Measurements from ENCODE around the gene CTAGE6.
"Not testable (repeated sequence)": the region's sequence is repeated elsewhere in the genome, so short reads cannot be mapped to it uniquely, and the experiment has no call there.

Gene CTAGE6, protein sequence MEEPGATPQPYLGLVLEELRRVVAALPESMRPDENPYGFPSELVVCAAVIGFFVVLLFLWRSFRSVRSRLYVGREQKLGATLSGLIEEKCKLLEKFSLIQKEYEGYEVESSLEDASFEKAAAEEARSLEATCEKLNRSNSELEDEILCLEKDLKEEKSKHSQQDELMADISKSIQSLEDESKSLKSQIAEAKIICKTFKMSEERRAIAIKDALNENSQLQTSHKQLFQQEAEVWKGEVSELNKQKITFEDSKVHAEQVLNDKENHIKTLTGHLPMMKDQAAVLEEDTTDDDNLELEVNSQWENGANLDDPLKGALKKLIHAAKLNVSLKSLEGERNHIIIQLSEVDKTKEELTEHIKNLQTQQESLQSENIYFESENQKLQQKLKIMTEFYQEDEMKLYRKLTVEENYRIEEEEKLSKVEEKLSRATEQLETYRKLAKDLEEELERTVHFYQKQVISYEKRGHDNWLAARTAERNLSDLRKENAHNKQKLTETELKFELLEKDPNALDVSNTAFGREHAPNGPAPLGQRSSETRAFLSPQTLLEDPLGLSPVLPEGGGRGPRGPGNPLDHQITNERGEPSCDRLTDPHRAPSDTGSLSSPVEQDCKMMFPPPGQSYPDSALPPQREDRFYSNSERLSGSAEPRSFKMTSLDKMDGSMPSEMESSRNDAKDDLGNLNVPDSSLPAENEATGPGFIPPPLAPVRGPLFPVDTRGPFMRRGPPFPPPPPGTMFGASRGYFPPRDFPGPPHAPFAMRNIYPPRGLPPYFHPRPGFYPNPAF

DNA sequence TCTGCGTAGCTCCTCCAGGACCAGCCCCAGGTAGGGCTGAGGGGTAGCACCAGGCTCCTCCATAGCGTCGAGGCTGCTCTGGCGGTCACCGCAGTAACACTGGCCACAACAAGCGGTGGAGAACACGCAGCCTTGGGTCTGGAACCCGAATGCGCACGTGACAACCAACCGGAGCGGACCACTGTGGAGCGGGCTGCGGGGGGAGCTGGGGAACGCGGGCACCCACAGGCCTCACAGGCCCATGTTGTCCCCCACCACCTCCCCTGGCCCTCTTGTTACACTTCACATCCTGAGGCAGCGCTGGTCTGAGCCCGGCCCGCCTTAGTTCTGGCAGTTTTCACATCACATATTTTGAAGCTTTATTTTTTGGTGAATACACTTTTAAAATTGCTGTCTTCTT, at the start of gene CTAGE6:
Gene CTAGE6, minus strand, starts transcription at position 101 of the 400 bp plus-strand sequence. Its CDS starts 38 bp downstream, at position 63.
- DNase-seq, result not testable (repeated sequence)

DNA sequence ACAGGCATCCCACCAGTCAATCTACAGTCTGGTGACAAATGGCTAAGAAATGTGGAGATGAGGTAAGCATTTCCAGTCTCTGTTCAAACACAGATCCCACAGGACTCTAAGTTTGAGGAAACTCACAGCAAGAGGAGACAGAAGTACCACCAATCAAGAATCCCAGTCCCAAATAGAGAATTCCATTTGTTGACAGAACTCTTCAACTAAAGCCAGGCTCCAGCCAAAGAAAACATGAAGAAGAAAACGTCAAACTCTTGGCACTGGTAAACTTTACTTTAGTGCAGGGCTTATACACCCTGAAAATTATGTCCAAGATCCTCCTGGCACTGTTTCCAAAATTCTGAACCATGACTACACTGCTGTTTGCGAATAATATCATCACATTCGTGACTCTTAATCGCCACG, 49.2 kb upstream of the CTAGE6 start:
- not testable (repeated sequence) for DNase-seq

DNA sequence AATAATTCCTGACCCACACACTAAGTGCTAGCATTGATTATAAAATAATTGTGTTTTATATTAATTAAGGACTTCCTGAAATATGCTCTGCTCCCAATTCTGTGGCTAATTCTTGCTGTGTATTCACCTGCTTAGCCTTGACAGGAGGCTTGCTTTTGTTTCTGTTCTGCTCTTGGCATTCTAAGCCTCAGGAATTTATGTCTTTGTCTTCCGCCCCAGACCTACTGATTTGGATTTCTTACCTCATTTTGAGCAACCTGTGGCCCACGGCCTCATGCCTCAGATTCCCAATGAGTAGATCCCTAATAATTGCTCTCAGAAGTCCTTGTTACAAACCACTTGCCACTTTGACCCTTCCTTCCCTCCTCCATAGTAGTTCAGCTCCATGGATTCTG, 40.4 kb upstream of the CTAGE6 start:
- DNase-seq, result not testable (repeated sequence)

DNA sequence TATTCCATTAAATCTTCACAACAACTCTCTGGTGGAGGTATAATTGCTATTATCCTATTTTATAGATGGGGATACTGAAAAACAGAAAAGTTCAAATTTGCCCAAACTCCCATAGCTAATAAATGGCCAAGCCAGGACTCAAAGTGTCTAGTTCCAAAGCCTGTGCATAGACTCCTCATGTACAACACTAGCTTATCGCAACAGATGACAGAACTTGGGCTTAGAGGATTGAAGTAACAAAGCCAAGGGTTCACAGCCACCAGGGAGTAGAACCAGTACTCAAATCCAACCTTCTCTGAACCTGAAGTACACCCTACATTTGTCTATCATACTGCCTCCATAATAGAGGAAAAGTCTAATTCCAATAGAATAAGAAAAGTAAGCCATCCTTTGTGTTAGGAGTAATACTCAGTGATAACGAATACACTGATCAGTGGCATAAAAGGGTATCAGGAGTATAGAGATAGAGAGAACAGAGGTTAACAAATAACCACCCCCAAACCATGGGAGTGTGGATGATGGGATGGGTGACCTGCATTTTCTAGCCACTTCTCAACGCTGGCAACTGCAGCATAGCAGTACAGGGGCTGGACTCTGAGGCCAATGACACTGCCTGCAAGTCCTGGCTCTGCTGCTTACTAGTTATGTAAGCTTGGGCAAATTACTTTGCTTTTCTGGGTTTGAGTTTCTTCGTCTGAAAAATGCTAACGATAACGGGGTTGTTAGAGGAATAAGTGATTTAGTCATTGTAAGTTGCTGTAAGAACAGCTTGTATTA, 39.8 kb upstream of the CTAGE6 start:
- DNase-seq, result not testable (repeated sequence)

- DNase-seq, result not testable (repeated sequence)
These were observed 38.2 kb upstream of the CTAGE6 start for GRCh38 chr7:143795653-143796052.

DNA sequence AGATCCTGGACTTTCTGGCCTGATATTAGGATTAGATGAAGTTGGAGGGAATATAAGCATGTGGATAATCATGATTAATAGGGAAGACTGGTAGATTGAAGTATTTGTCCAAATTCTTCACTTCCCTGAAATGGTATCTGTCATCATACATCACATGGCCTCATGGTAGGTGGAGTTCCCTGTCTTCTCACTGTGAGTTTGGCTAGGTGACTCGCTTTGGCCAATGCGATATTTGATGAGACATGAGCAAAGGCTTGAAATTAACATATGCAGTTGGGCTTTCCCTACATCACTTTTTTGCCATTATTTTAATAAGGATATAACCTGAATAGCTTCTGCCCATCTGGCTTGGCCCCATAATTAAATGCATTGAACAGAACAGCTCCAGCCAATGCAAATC, 35.1 kb upstream of the CTAGE6 start:
- not testable (repeated sequence) for DNase-seq

DNA sequence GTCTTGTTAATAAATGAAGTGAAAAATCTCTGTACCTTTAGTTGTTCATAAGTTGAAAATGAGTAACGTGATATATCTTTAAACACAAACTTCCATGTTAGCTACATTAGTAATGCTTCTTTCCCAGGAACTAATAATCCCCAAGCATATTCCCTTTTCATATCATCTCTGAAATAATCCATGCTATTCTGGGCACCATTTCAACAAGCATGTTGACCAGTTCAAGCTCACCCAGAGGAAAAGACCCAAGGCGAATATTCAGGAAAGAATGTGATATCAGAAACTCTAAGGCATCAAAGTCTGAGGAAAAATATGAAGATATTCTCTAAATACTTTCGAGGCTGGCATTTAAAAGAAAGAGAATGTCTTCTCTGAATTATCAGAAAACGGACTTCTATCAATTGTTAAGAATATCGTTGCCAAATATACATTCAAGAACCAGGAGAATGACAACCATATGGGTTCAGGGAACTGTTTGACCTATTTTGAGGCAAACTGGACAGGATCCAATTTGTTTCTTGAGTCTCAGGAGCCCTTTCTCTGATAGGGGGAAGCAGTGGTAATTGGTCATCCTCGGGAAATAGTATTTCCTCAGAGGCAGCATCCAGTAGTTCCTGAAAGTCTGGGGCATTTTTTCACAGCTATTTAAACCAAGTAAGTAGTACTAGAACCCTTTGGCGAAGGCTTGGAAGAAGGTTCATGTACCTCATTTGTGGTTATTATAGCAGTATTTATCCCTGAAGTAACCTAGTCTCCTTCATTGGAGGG, 28.1 kb upstream of the CTAGE6 start:
- not testable (repeated sequence) for DNase-seq

DNA sequence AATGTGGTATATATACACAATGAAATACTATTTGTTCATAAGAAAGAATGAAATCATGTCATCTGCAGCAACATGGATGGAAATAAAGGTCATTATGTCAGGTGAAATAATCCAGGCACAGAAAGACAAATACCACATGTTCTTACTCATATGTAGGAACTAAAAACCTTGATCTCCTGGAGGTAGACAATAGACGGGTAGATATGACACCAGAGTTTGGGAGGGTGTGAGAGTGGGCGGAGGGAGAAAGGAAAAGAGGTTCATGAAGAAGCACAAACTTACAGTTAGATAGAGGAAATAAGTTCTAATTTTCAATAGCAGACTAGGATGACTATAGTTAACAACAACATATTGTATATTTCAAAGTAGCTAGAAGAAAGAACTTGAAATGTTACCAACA, 22.1 kb upstream of the CTAGE6 start:
- DNase-seq, result not testable (repeated sequence)

GRCh38 chr7:143772738-143773468, 15.4 kb upstream of the CTAGE6 start:
- not testable (repeated sequence) for DNase-seq

- not testable (repeated sequence) for DNase-seq
These were observed 10.0 kb upstream of the CTAGE6 start for GRCh38 chr7:143767531-143767930.

GRCh38 chr7:143765678-143766077, 8.2 kb upstream of the CTAGE6 start:
- DNase-seq, result not testable (repeated sequence)

DNA sequence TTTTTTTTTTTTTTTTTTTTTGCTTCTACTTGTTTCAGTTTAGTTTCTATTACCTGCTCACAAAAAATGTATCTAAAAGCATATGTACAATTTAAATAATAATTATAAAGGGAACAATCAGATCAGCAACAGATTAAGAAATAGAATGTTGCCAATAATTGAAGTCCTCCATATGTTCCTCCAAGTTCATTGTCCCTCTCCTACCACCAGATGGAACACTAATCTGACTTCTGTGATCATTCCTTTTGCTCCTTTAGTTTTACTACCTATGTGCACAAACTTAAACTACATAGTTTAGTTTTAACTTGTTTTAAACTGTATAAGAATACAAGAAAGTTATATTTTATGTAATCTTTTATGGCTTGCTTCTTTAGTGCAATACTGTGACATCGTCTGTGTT, 5.6 kb upstream of the CTAGE6 start:
- not testable (repeated sequence) for DNase-seq

- not testable (repeated sequence) for DNase-seq
These were observed 12.2 kb downstream of the CTAGE6 start for GRCh38 chr7:143745340-143745739.

DNA sequence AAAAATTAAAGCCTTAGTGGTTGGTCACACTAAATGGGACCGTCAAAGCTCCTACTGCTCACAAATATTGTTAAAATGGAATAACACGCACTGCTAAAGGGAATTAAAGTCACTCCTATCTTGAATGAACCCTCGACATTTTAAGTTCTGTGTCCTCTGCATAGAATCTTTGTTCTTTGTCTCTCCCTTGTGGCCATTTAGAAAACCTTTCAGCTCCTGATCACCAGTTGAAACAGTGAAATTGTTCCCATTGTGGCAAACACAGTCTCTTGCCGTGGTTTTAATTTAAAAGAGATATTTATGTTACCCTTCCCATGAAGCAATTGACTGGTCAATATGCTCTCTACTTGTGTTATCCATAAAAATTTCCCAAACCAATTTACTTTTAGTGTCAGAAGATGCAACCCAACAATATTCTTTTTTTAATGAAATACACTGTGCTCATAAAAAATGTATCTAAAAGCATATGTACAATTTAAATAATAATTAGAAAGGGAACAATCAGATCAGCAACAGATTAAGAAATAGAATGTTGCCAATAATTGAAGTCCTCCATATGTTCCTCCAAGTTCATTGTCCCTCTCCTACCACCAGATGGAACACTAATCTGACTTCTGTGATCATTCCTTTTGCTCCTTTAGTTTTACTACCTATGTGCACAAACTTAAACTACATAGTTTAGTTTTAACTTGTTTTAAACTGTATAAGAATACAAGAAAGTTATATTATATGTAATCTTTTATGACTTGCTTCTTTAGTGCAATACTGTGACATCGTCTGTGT, 20.3 kb downstream of the CTAGE6 start:
- DNase-seq, result peak; percentile 0

GRCh38 chr7:143735962-143736361, 21.5 kb downstream of the CTAGE6 start:
- DNase-seq, result no peak

GRCh38 chr7:143733876-143734275, 23.6 kb downstream of the CTAGE6 start:
- DNase-seq, result no peak

DNA sequence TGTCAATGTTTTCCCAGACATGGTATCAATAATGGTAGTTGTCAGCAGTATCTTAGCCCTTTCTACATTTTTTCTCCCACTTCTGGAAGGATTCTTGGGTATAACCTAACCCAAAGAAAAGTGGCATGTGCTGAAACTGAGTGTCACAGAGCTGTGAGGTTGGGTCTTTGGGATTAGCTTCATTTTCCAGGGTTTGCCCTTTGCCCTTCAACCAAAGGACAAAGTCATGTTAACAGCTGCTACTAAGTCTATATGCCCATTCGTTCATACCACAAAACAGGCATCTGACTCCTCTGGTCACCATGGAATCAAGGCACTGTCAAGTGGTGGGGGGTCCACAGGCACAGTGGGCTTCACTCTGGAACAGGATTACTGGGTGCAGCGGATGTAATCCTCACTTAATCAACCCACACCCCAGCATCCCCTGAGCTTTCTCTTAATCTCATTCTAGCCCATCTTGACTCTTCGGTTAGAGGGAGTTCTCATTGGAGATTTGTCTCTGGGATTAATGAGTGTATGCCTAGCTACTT, 29.1 kb downstream of the CTAGE6 start:
- DNase-seq, result no peak

DNA sequence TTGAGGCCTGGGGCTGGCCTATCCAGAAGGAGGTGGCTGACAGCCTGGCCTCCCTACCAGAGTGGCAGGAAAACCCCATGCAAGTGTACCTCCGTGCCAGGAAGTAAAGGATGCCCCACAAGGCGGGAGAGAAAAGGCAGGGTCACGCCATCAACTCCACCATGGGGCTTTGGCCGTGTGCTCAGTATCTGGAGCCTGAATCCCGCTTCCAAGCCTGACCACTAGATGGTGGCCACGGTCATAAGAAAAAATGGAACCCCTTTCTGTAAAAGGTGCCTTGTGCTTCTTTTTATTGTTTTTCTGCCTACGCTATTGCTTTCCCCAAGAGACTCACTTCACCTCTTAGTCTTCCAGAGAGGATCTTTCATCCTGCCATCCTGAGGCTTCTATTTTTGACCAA, 29.9 kb downstream of the CTAGE6 start:
- not testable (repeated sequence) for DNase-seq

DNA sequence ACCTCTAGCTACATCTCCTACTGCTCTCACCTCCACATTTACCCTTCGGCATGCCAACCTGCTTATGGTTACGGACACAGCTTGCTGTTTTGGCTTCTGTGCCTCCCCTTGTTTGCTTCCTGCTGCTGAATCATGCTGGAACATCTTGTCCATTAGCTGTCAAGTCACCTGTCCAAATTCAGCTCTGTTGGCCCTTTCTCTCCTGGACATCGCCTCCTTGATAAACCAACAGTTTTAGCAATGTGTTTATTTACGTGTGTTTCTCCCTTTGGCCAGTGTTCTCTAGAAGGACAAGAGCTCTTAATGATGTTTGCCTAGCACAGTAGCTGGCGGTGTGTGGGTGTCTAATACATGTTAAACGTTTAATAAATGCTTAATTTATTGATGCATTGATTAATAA, 31.4 kb downstream of the CTAGE6 start:
- DNase-seq, result not testable (repeated sequence)

DNA sequence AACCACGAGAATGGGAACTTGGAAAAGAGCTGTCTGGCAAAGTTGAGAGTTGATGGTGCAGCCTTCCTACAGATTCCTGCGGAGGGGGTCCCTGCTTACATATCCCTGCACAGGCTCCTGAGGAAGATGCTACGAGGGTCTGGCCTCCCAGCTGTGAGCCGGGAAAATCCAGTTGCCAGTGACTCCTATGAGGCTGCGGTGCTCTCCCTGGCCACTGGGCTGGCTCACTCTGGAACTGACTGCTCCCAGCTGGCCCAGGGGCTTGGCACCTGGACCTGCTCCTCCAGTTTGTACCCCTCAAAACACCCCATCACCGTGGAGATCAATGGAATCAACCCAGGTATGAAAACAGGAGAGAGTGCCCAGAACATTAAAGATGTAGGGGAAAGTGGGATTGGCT, 37.2 kb downstream of the CTAGE6 start:
- DNase-seq, result not testable (repeated sequence)

Measured in COR-L47 (cell line).